Ascending aorta (tissue), 2 donors: Measurements from ENCODE around the gene CMPK1. TPM values are rescaled to one million over a fixed set of nuclear protein-coding genes. Genes with fewer than 3 reads are reported as not detected.

ENCODE experiments used
- DNase-seq, 2 donors: peaks; one replicate each; pipeline ENCODE4 v3.0.0-alpha.2; 2019; ENCODE audit warnings: low spot score in 2 of 2
- H3K27ac ChIP-seq, 2 donors: fragments of 200-600 bp; sonication (generic); one replicate each; pipeline ENCODE4 v1.5.1; 2016 to 2017; ENCODE audit warnings: mild to moderate bottlenecking in 1 of 2
- H3K27me3 ChIP-seq: fragments of 200-600 bp; sonication (generic); one replicate; pipeline ENCODE4 v1.5.1; 2017
- H3K36me3 ChIP-seq, 2 donors: fragments of 200-600 bp; sonication (generic); one replicate each; pipeline ENCODE4 v1.5.1; 2016
- H3K4me1 ChIP-seq, 2 donors: fragments of 200-600 bp; sonication (generic); one replicate each; pipeline ENCODE4 v1.5.1; 2016 to 2017; ENCODE audit warnings: mild to moderate bottlenecking in 1 of 2
- H3K4me3 ChIP-seq, 2 donors: fragments of 200-600 bp; sonication (generic); one replicate each; pipeline ENCODE4 v1.5.1; 2016 to 2017; ENCODE audit warnings: mild to moderate bottlenecking in 1 of 2
- H3K9me3 ChIP-seq, 2 donors: fragments of 200-600 bp; sonication (generic); one replicate each; pipeline ENCODE4 v1.5.1; 2016
- CTCF ChIP-seq, 3 experiments: fragments of 200-600 bp in 2 of 3; fragments of 450-650 bp in 1 of 3; sonication (generic) in 2 of 3; IDR thresholded peaks; one replicate each; pipeline ENCODE4 v1.5.1; 2016 to 2019; ENCODE audit warnings: antibody characterized with exemption in 3 of 3, mild to moderate bottlenecking in 1 of 3, moderate library complexity in 1 of 3
- intact Hi-C: fragments of 100-400 bp; cut with DNase I; formaldehyde crosslinking; loops from one replicate; pipeline ENCODE4 v1.15.1; 2023
- total RNA-seq: library from RNA; depleted of rRNA; stranded (reverse); fragments of >200 nt; gene quantifications from one replicate; pipeline ENCODE4 v1.1.0, GENCODE V29; 2016

Gene CMPK1
- total RNA-seq, 1 donor from 2014 or later = 52.5 TPM

- intact Hi-C loops = no loop called here
- TF ChIP-seq CTCF (IDR thresholded peaks at IDR 0.05) = no peak
- Histone ChIP-seq H3K9me3 (no peaks in the 10 kb centered on the region), H3K36me3 (no peaks in the 10 kb centered on the region), H3K27ac (no peak overlapping the region), H3K4me3 (no peak overlapping the region), H3K27me3 (no peaks in the 10 kb centered on the region), H3K4me1 (no peaks in the 10 kb centered on the region)
- no peak for DNase-seq
Observed at GRCh38 chr1:47395433-47395832, 61.8 kb downstream of the CMPK1 start.

DNA sequence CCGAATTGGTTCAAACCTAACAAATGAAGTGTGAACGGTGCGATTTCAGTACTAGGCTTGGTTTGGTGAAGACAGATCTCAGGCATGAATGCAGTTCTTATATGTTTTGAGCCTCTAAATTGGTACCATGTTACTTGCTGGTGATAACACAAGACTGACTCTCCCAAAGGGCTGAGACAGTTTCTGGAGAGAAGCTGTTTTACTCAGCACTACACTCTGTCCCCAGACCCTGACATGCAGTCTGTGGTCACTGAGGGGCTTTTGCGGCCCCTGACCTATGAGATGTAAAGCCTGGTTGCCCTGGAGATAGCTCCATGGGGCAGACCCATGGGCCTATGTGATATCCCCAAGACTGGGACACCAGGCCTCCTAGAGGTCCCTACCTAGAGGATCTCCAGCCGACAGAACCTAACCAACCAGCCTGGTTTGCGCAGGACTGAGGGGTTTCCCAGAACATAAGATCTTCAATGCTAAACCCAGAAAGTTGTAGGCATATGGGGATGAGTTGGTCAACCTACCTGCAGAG, 63.1 kb downstream of the CMPK1 start:
- H3K9me3 ChIP-seq = no peaks in the 10 kb centered on the region
- no peak overlapping the region for H3K27ac ChIP-seq
- H3K4me3 ChIP-seq = no peak overlapping the region
- no peaks in the 10 kb centered on the region for H3K27me3 ChIP-seq
- no peak for TF ChIP-seq CTCF (IDR thresholded peaks at IDR 0.05)
- intact Hi-C loops = no loop called here
- peak in 1 of 2 donors; percentile 35 for DNase-seq
- H3K36me3 ChIP-seq = no peaks in the 10 kb centered on the region
- no peaks in the 10 kb centered on the region for H3K4me1 ChIP-seq

DNA sequence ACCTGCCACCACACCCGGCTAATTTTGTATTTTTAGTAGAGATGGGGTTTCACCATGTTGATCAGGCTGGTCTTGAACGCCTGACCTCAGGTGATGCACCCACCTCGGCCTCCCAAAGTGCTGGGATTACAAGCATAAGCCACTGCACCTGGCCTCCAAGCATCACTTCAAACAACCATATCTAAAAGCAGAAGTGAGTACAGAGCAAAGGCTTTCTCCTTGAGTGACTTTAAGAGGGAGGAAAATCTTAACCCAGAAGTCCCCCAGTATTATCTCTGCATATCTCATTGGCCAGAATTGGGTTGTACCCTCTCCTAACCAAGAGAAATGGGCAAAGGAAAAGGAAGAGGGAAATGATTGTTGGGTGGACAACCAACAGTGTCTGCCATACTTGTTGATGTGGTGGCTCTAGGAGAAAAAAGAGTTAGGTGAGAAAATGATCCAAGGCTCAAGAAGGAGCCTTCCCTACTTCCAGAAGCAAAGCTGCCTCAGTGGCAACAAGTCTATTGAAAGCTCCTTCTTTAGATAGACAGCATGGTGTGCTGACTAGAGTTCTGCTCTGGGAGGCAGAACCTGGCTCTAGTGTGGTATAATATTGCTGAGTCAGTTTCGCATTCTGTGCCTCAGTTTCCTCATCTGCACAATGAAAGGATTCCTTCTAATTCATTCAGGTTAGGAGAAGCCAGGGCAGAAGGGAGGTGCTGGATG, 65.7 kb downstream of the CMPK1 start:
- intact Hi-C loops = no loop called here
- peak in 1 of 2 donors; percentile 12 for DNase-seq
- Histone ChIP-seq H3K36me3 (no peaks in the 10 kb centered on the region), H3K27ac (no peak overlapping the region), H3K4me1 (no peaks in the 10 kb centered on the region), H3K27me3 (no peaks in the 10 kb centered on the region), H3K4me3 (no peak overlapping the region), H3K9me3 (no peaks in the 10 kb centered on the region)
- TF ChIP-seq CTCF (IDR thresholded peaks at IDR 0.05) = no peak

GRCh38 chr1:47399846-47400155, 66.2 kb downstream of the CMPK1 start:
- Histone ChIP-seq H3K9me3 (no peaks in the 10 kb centered on the region), H3K4me3 (no peak overlapping the region), H3K4me1 (no peaks in the 10 kb centered on the region), H3K27me3 (no peaks in the 10 kb centered on the region), H3K36me3 (no peaks in the 10 kb centered on the region), H3K27ac (no peak overlapping the region)
- no peak for TF ChIP-seq CTCF (IDR thresholded peaks at IDR 0.05)
- DNase-seq = no peak
- intact Hi-C loops = no loop called here

DNA sequence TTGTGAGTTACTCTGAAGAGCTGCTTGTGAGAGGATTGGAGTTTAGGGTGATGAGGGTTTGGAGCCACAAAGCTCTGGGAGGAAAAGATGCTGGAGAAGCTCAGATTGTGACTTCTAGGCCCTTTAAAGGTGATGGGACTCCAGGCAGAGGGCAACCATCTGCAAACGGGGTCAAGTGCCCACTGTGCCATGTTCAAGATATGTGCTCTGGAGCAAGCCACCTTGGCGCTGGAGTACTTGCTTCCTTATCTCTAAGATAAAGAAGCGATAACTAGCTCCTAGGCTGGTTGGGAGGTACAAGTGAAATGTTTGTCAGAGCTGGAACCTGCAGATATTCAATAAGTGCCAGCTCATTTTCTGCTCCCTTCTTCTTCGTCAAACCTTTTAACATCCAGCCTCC, 68.2 kb downstream of the CMPK1 start:
- DNase-seq = peak in 1 of 2 donors; percentile 38
- Histone ChIP-seq H3K4me3 (no peak overlapping the region), H3K4me1 (no peaks in the 10 kb centered on the region), H3K36me3 (no peaks in the 10 kb centered on the region), H3K27me3 (no peaks in the 10 kb centered on the region), H3K27ac (no peak overlapping the region), H3K9me3 (no peaks in the 10 kb centered on the region)
- intact Hi-C loops = no loop called here
- TF ChIP-seq CTCF (IDR thresholded peaks at IDR 0.05) = no peak
